GM12878 (cell line): ENCODE measurements around the gene DCAF6. TPM values are rescaled to one million over a fixed set of nuclear protein-coding genes. Genes with fewer than 3 reads are reported as not detected.

Experiments
- ATAC-seq: fragments of 200-7000 bp; cut with Tn5 transposase; 3 replicates; pipeline ENCODE4 v1.9.1; 2020; ENCODE audit warnings: mild to moderate bottlenecking, moderate library complexity
- BruUV-seq: library from RNA; stranded (reverse); fragments of 400-500 nt; replicated peaks from 2 replicates; lab custom pipeline; 2021; lab: Mats Ljungman, UMichigan
- CTCF ChIA-PET: fragments of 300-600 bp; sonication (Branson Sonifier 250); formaldehyde crosslinking; extraction: SDS; loops from one replicate; lab custom pipeline; 2021; ENCODE audit warnings: inconsistent platforms; lab: Yijun Ruan, JAX
- POLR2A ChIA-PET: fragments of 350-600 bp; formaldehyde crosslinking; extraction: SDS; loops from one replicate; lab custom pipeline; 2021; ENCODE audit warnings: inconsistent platforms; lab: Charles Lee
- RAD21 ChIA-PET: fragments of 300-600 bp; sonication (Branson Sonifier 250); formaldehyde crosslinking; loops from one replicate; lab custom pipeline; 2023; ENCODE audit warnings: antibody characterized with exemption; ENCODE audit not compliant: unreplicated experiment; lab: Charles Lee
- SMC1A ChIA-PET: fragments of 300-600 bp; sonication (Branson Sonifier 250); formaldehyde crosslinking; loops from one replicate; lab custom pipeline; 2023; ENCODE audit not compliant: unreplicated experiment, uncharacterized antibody; lab: Charles Lee
- DNase-seq: peaks from one replicate; pipeline ENCODE4 v3.0.0-alpha.2; 2011; ENCODE audit warnings: low read depth, low spot score
- FAIRE-seq: peaks from 3 replicates; lab custom pipeline; 2011; peaks lifted over from hg19 to GRCh38; lab: Jason Lieb, UNC
- H2AFZ ChIP-seq: 2 replicates; pipeline ENCODE4 v1.6.0; 2011; ENCODE audit warnings: low read depth, low read length, control low read depth; ENCODE audit not compliant: control insufficient read depth
- H3K27ac ChIP-seq: 2 replicates; pipeline ENCODE4 v1.5.1; 2011; ENCODE audit warnings: control low read depth; ENCODE audit not compliant: control insufficient read depth, insufficient read depth
- H3K27me3 ChIP-seq, 2 experiments: replicated peaks in 1 of 2; 2 replicates each; pipeline versions ENCODE4 v1.6.0 to v1.6.1; 2011; ENCODE audit warnings: low read length in 1 of 2; ENCODE audit not compliant: control insufficient read depth in 2 of 2, insufficient read depth in 2 of 2
- H3K36me3 ChIP-seq, 2 experiments: 2 replicates each; pipeline ENCODE4 v1.5.1; 2011; ENCODE audit warnings: low read length in 1 of 2; ENCODE audit not compliant: control insufficient read depth in 2 of 2, insufficient read depth in 2 of 2
- H3K4me1 ChIP-seq: 2 replicates; pipeline ENCODE4 v1.6.1; 2011; ENCODE audit warnings: mild to moderate bottlenecking, low read length, moderate library complexity, mixed read lengths; ENCODE audit not compliant: control insufficient read depth, insufficient read depth
- H3K4me2 ChIP-seq: 2 replicates; pipeline ENCODE4 v1.6.0; 2011; ENCODE audit warnings: control low read depth; ENCODE audit not compliant: control insufficient read depth, insufficient read depth
- H3K4me3 ChIP-seq: fragments of 200-600 bp; sonication (generic); 2 replicates; pipeline ENCODE4 v1.5.1; 2016
- H3K79me2 ChIP-seq: 2 replicates; pipeline ENCODE4 v1.6.0; 2011; ENCODE audit warnings: low read length; ENCODE audit not compliant: control insufficient read depth, insufficient read depth
- H3K9ac ChIP-seq: 2 replicates; pipeline ENCODE4 v1.8.0; 2011; ENCODE audit warnings: low read length, control low read depth, mixed read lengths; ENCODE audit not compliant: control insufficient read depth, insufficient read depth
- H3K9me3 ChIP-seq: replicated peaks from 3 replicates; pipeline ENCODE4 v1.5.1; 2011; ENCODE audit warnings: mild to moderate bottlenecking, low read length; ENCODE audit not compliant: control insufficient read depth, insufficient read depth
- H4K20me1 ChIP-seq: 2 replicates; pipeline ENCODE4 v1.6.0; 2011; ENCODE audit not compliant: control insufficient read depth, insufficient read depth
- ATF3 ChIP-seq: IDR thresholded peaks from 2 replicates; pipeline ENCODE4 v1.6.1; 2011; ENCODE audit warnings: low read depth, mild to moderate bottlenecking, low read length, moderate library complexity, borderline replicate concordance; ENCODE audit errors: extremely low read depth
- BACH1 ChIP-seq: fragments of 450-650 bp; IDR thresholded peaks from 2 replicates; pipeline ENCODE4 v1.6.1; 2017; ENCODE audit warnings: mild to moderate bottlenecking, borderline replicate concordance
- CBX5 ChIP-seq: sonication (generic); IDR thresholded peaks from 2 replicates; pipeline ENCODE4 v1.6.1; 2016; ENCODE audit warnings: low read depth, moderate library complexity, mild to moderate bottlenecking, inconsistent platforms
- CHD1 ChIP-seq: IDR thresholded peaks from 2 replicates; pipeline ENCODE4 v1.6.1; 2012; ENCODE audit warnings: low read depth, low read length, improper control_type of control experiment
- CREB1 ChIP-seq: IDR thresholded peaks from 2 replicates; pipeline ENCODE4 v1.6.1; 2012; ENCODE audit warnings: low read depth, mild to moderate bottlenecking, inconsistent platforms
- EED ChIP-seq: sonication (generic); IDR thresholded peaks from 2 replicates; pipeline ENCODE4 v1.6.1; 2016; ENCODE audit warnings: antibody characterized with exemption, low read depth
- EGR1 ChIP-seq, 2 experiments: IDR thresholded peaks; 1 replicate in 1 of 2; 2 replicates in 1 of 2; pipeline ENCODE4 v1.6.1; 2011 to 2012; ENCODE audit warnings: low read depth in 2 of 2, low read length in 2 of 2, borderline replicate concordance in 1 of 2, mild to moderate bottlenecking in 1 of 2, moderate library complexity in 1 of 2
- EP300 ChIP-seq, 2 experiments: fragments of 150-350 bp in 1 of 2; IDR thresholded peaks; 2 replicates each; pipeline ENCODE4 v1.6.1; 2011 to 2012; ENCODE audit warnings: low read depth in 2 of 2, low read length in 2 of 2, borderline replicate concordance in 1 of 2, improper control_type of control experiment in 1 of 2, inconsistent platforms in 1 of 2; ENCODE audit not compliant: control insufficient read depth in 1 of 2
- HDGF ChIP-seq: fragments of 450-650 bp; IDR thresholded peaks from 2 replicates; pipeline ENCODE4 v1.6.1; 2016; ENCODE audit warnings: antibody characterized with exemption
- IRF4 ChIP-seq: IDR thresholded peaks from 2 replicates; pipeline ENCODE4 v1.6.1; 2011; ENCODE audit warnings: low read depth, low read length
- JUNB ChIP-seq: IDR thresholded peaks from 2 replicates; pipeline ENCODE4 v1.6.1; 2016; ENCODE audit warnings: antibody characterized with exemption, mild to moderate bottlenecking
- KDM1A ChIP-seq: fragments of 200-600 bp; sonication (generic); IDR thresholded peaks from 2 replicates; pipeline ENCODE4 v1.6.1; 2016; ENCODE audit warnings: borderline replicate concordance
- LARP7 ChIP-seq: fragments of 450-650 bp; IDR thresholded peaks from 2 replicates; pipeline ENCODE4 v1.6.1; 2017; ENCODE audit warnings: mild to moderate bottlenecking
- MYC ChIP-seq: IDR thresholded peaks from 2 replicates; pipeline ENCODE4 v1.6.1; 2011; ENCODE audit warnings: mild to moderate bottlenecking, low read length, moderate library complexity, inconsistent platforms; ENCODE audit not compliant: insufficient read depth, insufficient replicate concordance, insufficient read length, severe bottlenecking
- STAT1 ChIP-seq: fragments of 450-650 bp; conservative IDR thresholded peaks from 2 replicates; pipeline ENCODE4 v1.6.1; 2014; ENCODE audit warnings: antibody characterized with exemption, mild to moderate bottlenecking
- SUPT20H ChIP-seq: IDR thresholded peaks from 2 replicates; pipeline ENCODE4 v1.6.1; 2011; ENCODE audit warnings: low read depth, mild to moderate bottlenecking, low read length, moderate library complexity, borderline replicate concordance; ENCODE audit not compliant: control insufficient read depth
- WRNIP1 ChIP-seq: IDR thresholded peaks from 2 replicates; pipeline ENCODE4 v1.6.1; 2011; ENCODE audit warnings: low read depth, low read length, improper control_type of control experiment, borderline replicate concordance
- ZNF274 ChIP-seq: IDR thresholded peaks from one replicate; pipeline ENCODE4 v1.8.0; 2011; ENCODE audit not compliant: insufficient read length, insufficient read depth
- ZNF592 ChIP-seq: fragments of 450-650 bp; IDR thresholded peaks from 2 replicates; pipeline ENCODE4 v1.6.1; 2017; ENCODE audit warnings: mild to moderate bottlenecking, moderate library complexity
- WGBS: methylation state at CpG from one replicate; pipeline ENCODE4 v1.1.6; 2016; ENCODE audit warnings: low lambda C conversion rate; ENCODE audit not compliant: insufficient replicate concordance, insufficient coverage; ENCODE audit errors: missing lambda C conversion rate; 5-methylcytosine and 5-hydroxymethylcytosine counted together
- in situ Hi-C: fragments of 300-500 bp; cut with MboI; formaldehyde crosslinking; loops from 9 replicates; pipeline ENCODE4 v1.14.3; 2018; ENCODE audit warnings: mixed read lengths
- intact Hi-C: fragments of 100-400 bp; cut with micrococcal nuclease; formaldehyde crosslinking; loops from one replicate; pipeline ENCODE4 v1.14.2; 2022; ENCODE audit not compliant: unreplicated experiment
- polyA plus RNA-seq, 11 experiments: library from polyadenylated mRNA; depleted of rRNA in 4 of 11; unstranded in 6 of 11; stranded (reverse) in 5 of 11; fragments of >200 nt; fragmentation: Nextera tagmentation in 4 of 11; fragmentation: Illumina TruSeq in 1 of 11; extraction: Ambion mirVana in 4 of 11; extraction: Trizol in 1 of 11; gene quantifications; 1 replicate in 1 of 11; 2 replicates in 10 of 11; pipeline versions ENCODE4 v1.2.1 to v1.2.3, GENCODE V29; 2011 to 2016; ENCODE audit warnings: inconsistent platforms in 2 of 11, missing spikeins in 2 of 11, low read depth in 1 of 11
- total RNA-seq, 4 experiments: library from RNA; depleted of rRNA in 3 of 4; stranded (reverse); fragments of >200 nt in 3 of 4; fragmentation: Illumina TruSeq in 1 of 4; extraction: Trizol in 1 of 4; gene quantifications; 2 replicates each; pipeline versions ENCODE4 v1.2.1 to v1.2.3, GENCODE V29; 2013 to 2021

Gene DCAF6
- total and polyA plus RNA-seq, 10 of the 15 experiments (the other 5 are each of a cell fraction or from before 2014, with no cell fraction given), result 11.4 to 62.7 (median 33.0) TPM

- in situ Hi-C loops, result loop anchor here (5.0 kb wide), 1 partner anchor 218 kb away; no protein-coding TSS in a partner anchor
- WGBS, result 3% methylated on average over 39 of the region's 45 CpGs
- ChIA-PET CTCF (interaction anchor here (0.9 to 2.1 kb wide), 5 partner anchors 10 to 147 kb away, joined by 3 to 13 read pairs (median 3); no protein-coding TSS in a partner anchor), SMC1A (interaction anchor here (0.9 to 2.5 kb wide), 10 partner anchors 8 to 221 kb away, joined by 3 to 11 read pairs (median 4); no protein-coding TSS in a partner anchor), RAD21 (interaction anchor here (0.5 to 2.4 kb wide), 10 partner anchors 8 to 291 kb away, joined by 3 to 12 read pairs (median 4); partner anchors contain the start of gene SFT2D2), POLR2A (interaction anchor here (0.6 to 2.5 kb wide), 13 partner anchors 8 to 1222 kb away, joined by 3 to 20 read pairs (median 4); partner anchors contain the start of gene SFT2D2)
- H3K9ac ChIP-seq, result peak overlapping the region; percentile 96
- BruUV-seq, result TSS peak; percentile 67
- H3K27me3 ChIP-seq, result no peaks in the 10 kb centered on the region
- peak overlapping the region; percentile 75 for H3K4me2 ChIP-seq
- peak; percentile 23 for ATAC-seq
- H3K27ac ChIP-seq, result peak overlapping the region; percentile 99
- intact Hi-C loops, result loop anchor here (2.0 to 10.0 kb wide), 4 partner anchors 133 to 331 kb away; partner anchors contain the start of gene TIPRL
- H3K4me3 ChIP-seq, result peak overlapping the region; percentile 78
- no peak for DNase-seq
- no peaks in the 10 kb centered on the region for H3K9me3 ChIP-seq
- peaks cover 74% of the 10 kb centered on the region for H3K79me2 ChIP-seq
- H3K36me3 ChIP-seq, result no peaks in the 10 kb centered on the region
- peak overlapping the region; percentile 94 for H2AFZ ChIP-seq
- FAIRE-seq, result no peak
- no peaks in the 10 kb centered on the region for H4K20me1 ChIP-seq
- H3K4me1 ChIP-seq, result no peaks in the 10 kb centered on the region
- TF ChIP-seq CHD1 (no peak), ZNF592 (no peak), EGR1 (IDR thresholded peaks at IDR 0.05; ENCODE audit: borderline replicate concordance in 1 of 2, low read depth in 2 of 2, low read length in 2 of 2) (peak in 1 of 2 experiments; percentile 93; a peak in 2 of 3 replicates), LARP7 (peak; percentile 66; the same call in 1 of the 2 replicates), HDGF (0 out of 2 replicates have a peak, but pooled peaks have one; percentile 73), CREB1 (no peak), ATF3 (no peak), EP300 (IDR thresholded peaks at IDR 0.05; ENCODE audit: borderline replicate concordance in 1 of 2, control insufficient read depth in 1 of 2, low read depth in 2 of 2, low read length in 2 of 2) (0 out of 4 replicates have a peak, but pooled peaks of 1 of the 2 experiments have one; percentile 18), CBX5 (no peak), WRNIP1 (no peak), STAT1 (no peak), EED (no peak), MYC (no peak), IRF4 (no peak), BACH1 (peak; percentile 64), SUPT20H (no peak), JUNB (no peak), KDM1A (no peak), ZNF274 (no peak)
Measured at GRCh38 chr1:167935216-167936067, 1.0 kb upstream of the DCAF6 start.
